HG03025 (cell line): ENCODE measurements around the gene HSF5.
"Not testable (repeated sequence)": the region's sequence is repeated elsewhere in the genome, so short reads cannot be mapped to it uniquely, and the experiment has no call there.

ENCODE experiments used
- ATAC-seq: cut with Tn5 transposase; IDR thresholded peaks from one replicate; pipeline ENCODE4 v1.9.1; 2021; ENCODE audit warnings: mild to moderate bottlenecking, moderate library complexity; ENCODE audit not compliant: unreplicated experiment, low FRiP score

Gene HSF5

GRCh38 chr17:58516644-58517377, 28.6 kb upstream of the HSF5 start:
- no peak for ATAC-seq

GRCh38 chr17:58515286-58515685, 27.1 kb upstream of the HSF5 start:
- no peak for ATAC-seq

- no peak for ATAC-seq
These were observed 26.6 kb upstream of the HSF5 start for GRCh38 chr17:58514770-58515157.

GRCh38 chr17:58513965-58514769, 26.0 kb upstream of the HSF5 start, which contains the start of gene MTMR4:
MTMR4 (minus strand) TSS chr17:58514638; CDS start chr17:58514407, 231 bp downstream.
- no peak for ATAC-seq

- no peak for ATAC-seq
These were observed 25.2 kb upstream of the HSF5 start for GRCh38 chr17:58513267-58513964.

GRCh38 chr17:58510075-58510474, 21.9 kb upstream of the HSF5 start:
- no peak for ATAC-seq

GRCh38 chr17:58508341-58509067, 20.3 kb upstream of the HSF5 start:
- no peak for ATAC-seq

GRCh38 chr17:58507123-58507634, 19.0 kb upstream of the HSF5 start:
- ATAC-seq: no peak

GRCh38 chr17:58506354-58507080, 18.3 kb upstream of the HSF5 start:
- no peak for ATAC-seq

GRCh38 chr17:58504826-58505351, 16.7 kb upstream of the HSF5 start:
- peak; percentile 85 for ATAC-seq

- no peak for ATAC-seq
These were observed 15.7 kb upstream of the HSF5 start for GRCh38 chr17:58503866-58504265.

GRCh38 chr17:58503134-58503533, 14.9 kb upstream of the HSF5 start:
- not testable (repeated sequence) for ATAC-seq

- ATAC-seq: no peak
These were observed 13.2 kb upstream of the HSF5 start for GRCh38 chr17:58501451-58501850.

- no peak for ATAC-seq
These were observed 10.1 kb upstream of the HSF5 start for GRCh38 chr17:58498177-58498828.

- no peak for ATAC-seq
These were observed 5.3 kb upstream of the HSF5 start for GRCh38 chr17:58493506-58493905.

- no peak for ATAC-seq
These were observed 4.3 kb upstream of the HSF5 start for GRCh38 chr17:58492238-58493121.

GRCh38 chr17:58491510-58492045, 3.4 kb upstream of the HSF5 start:
- no peak for ATAC-seq

- no peak for ATAC-seq
These were observed 251 bp upstream of the HSF5 start for GRCh38 chr17:58488428-58488890.
